Caki2 (cell line): ENCODE measurements around the gene RUFY4. TPM values are rescaled to one million over a fixed set of nuclear protein-coding genes. Genes with fewer than 3 reads are reported as not detected.

ENCODE experiments used
- DNase-seq: peaks from one replicate; pipeline ENCODE4 v3.0.0-alpha.2; 2015; ENCODE audit warnings: low read depth
- in situ Hi-C: cut with HindIII; loops from 2 replicates; pipeline ENCODE4 v1.10.0; 2016; ENCODE audit warnings: low sequenced_read_pairs, low pct_unique_long_range_greater_than_20kb, mixed read lengths
- total RNA-seq: library from RNA; depleted of rRNA; stranded (reverse); fragments of >200 nt; shearing (Covaris generic); gene quantifications from 2 replicates; pipeline ENCODE4 v1.2.3, GENCODE V29; 2014; ENCODE audit warnings: low replicate concordance; rRNA removed

RUFY4 gene
- total RNA-seq, 1 experiment from 2014 or later: not detected

DNA sequence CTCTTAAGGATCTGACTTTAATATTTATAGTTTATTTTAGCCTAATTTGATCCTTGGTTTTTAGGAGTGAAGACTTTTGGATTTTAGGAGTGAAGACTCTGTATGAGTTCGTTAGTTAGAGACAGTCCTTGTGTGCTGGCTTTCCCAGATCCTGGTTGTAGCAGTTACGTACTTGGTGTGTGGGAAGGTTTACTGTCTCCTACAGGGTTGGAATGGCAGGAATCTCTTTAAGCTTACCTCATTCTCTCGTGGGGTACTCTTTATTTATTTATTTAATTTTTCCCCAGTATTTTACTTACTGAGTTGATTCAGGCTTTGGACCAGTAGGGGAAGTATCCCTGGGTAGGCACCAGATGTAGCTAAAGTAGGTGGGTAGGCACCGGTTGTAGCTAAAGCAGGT is 54.9 kb downstream of the RUFY4 start:
- in situ Hi-C loops: no loop called here
- DNase-seq: no peak

DNA sequence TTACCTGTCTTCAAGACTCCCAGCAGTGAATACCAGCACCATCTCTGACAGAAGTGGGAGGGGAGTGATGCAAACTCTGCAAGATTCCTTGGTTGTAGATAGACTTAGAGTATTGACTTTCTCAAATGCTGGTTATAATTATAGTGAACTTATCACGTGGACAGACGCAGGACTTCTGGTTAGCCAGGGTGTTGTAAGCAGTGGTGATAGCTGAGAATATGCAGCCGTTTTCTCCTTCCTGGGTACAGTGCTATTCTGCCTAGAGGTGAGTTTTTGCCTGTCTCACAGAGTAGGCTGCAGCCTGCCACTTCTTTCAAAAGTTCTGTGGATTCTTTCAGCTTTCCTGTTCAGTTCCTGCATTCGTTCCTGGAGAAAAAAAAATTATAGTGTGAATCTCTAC is 56.0 kb downstream of the RUFY4 start:
- in situ Hi-C loops: no loop called here

DNA sequence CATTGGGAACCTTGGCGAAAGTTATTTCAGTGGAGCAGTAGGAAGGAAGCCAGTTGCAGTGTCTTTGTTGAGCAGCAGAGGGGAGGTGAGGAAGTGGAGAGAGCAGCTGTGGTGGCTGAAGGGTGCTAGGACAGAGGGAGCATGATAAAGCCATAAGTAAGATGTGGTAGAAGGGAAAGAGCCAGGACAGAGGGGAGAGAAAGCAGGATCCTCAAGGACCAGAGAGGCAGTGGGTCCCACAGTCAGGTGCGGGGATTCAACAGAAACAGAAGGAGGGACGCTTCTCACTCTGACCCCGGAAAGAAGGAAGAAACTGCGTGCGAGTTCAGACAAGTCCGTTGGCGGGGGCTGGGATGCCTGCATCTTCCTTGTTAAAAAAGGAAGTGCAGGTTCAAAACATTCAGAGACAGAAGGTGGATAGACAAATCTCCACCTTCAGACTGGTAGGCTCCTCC is 56.6 kb downstream of the RUFY4 start, which contains the start of gene CXCR2:
CXCR2 (plus strand) TSS at position 403 of the 455 bp plus-strand sequence. CDS start 8,774 bp downstream, outside the sequence.
- no peak for DNase-seq
- in situ Hi-C loops: no loop called here

More for the DNA sequence above, 56.0 kb downstream of the RUFY4 start:
- no peak for DNase-seq

DNA sequence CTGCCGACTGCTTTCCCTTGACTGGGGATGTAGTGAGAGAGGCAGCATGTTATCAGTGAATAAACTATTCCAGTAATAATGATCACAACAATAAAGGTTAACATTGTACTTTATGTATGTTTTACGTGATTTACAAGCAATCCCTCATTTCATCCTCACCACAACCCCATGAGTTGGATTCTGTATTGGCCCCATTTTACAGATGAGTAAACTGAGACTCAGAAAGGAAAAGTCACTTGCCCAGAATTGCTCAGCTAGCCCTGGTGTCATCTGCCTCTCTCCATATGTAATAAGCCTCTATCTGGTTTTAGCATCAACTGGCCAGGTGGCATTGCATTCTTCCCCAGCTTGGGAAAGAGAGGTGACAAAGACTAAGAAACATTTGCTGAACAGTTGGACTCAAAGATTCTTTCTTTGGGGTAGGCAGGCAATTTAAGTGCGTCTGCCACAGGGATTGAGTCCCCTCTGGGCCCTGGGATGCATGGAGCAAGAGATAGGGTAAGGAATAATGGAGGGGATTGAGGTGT is 58.9 kb downstream of the RUFY4 start:
- DNase-seq: no peak
- in situ Hi-C loops: no loop called here

DNA sequence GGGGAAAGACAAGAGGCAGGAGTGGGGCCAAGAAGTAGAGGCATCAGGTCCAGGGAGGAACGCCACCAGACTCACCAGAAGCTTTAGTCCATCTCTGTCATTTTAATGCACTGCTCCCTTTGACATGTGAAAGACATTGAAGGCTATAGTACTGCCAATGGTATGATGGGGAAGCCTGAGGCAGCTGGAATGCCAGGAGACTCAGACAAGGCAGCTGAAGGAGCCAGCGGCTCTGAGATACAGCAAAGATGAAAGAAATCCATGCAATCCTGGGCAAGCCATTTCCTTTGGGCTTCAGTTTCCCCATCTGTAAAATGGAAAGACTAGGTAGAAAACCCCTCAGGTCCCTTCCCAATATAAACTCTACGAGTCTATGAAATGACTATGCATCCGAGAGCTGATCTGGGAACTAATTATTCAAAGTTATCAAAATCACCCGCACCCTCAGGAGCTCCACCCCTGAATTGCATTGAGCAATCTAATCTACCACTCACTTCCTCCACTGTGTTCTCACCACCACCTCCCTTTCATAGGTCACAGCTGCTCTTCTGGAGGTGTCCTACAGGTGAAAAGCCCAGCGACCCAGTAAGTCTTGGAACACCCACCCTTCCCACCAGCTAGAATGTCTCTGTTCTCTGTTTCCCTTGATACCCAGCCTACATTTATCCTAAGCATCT is 59.9 kb downstream of the RUFY4 start:
- no peak for DNase-seq
- in situ Hi-C loops: no loop called here

DNA sequence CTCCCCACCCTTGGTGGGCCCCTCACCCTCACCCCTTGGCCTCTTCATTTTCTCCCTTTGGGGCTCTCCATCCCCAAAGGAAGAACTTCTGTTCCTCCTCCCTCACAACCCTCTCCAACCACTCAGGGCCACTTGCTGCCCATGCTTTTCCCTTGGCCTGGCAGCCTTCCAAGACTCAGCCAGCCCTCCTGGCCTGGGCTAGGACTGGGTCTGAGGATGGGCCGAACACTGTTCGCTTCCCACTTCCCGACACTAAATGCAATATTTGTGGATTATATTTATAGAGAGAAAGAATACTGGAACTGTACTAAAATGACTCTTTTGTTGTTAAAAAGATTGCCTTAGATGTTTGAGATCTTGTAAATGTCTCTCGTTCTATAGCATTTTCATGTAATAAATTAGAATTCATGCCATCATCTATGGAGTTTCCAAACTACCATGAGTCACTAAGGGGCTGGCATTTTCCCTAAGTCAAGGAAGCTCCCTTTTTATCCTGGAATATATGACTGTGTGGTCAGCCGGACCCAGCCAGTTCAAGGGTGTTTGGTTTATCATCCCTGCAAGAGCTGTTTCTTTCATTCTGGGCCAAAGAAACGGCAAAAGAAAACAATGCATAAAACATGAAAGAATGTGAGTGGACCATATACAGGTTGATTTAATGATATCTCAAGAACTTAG is 60.5 kb downstream of the RUFY4 start:
- DNase-seq: no peak
- in situ Hi-C loops: no loop called here

DNA sequence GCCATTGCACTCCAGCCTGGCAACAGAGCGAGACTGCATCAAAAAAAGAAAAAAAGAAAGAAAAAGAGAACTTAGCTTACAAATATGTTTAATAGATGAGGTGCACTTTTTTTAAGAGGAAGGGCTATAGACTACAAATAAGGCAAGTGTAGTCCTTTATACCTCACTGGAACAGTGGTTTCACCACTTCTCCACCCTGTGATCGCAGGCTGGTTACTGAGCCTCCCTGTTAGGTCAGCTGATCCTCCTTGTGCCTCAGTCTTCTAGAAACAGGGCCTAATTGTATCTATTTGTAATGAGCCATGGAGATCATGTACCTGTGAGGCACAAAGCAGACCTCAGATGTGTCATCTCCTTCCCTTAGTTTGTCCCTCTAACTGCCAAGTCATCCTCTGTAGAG is 61.3 kb downstream of the RUFY4 start:
- DNase-seq: no peak
- in situ Hi-C loops: no loop called here

DNA sequence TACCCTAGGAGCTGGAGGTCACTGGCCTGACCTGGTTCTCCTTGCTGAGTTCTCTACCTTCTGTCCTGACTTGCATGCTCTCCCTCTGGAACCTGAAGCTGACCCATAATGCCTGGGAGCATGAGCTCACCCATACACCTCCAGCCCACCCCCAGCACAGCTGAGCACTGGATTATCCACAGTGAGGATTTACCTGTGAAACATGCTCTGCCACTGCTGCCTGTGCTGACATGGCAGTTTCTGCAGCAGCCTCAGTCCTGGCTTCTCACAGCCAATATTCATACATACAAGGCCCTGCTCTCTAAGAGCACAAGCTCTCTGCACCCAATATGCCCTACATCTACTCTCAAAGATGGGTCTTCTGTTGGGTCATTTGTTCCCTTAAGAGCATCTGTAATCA is 61.8 kb downstream of the RUFY4 start:
- in situ Hi-C loops: no loop called here
- no peak for DNase-seq

DNA sequence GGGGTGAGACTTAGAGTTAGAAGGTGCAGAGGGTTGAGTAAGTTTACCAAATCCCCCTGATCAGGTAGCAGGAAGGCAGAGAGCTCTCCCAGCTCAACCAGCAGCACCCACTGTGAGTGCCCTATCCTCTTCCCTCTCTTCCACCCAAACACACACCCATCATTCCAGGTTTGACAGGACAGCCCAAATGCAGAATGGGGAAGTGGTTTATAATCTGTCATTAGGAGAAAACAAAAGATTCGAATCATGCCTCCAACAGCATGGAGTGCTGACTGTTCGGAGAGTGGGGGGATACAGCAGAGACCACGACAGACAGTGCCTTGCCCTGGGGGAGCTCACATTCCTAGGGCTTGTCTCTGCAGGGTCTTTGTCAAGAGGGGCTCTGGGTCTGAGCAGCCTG is 68.5 kb downstream of the RUFY4 start:
- DNase-seq: no peak
- in situ Hi-C loops: no loop called here

DNA sequence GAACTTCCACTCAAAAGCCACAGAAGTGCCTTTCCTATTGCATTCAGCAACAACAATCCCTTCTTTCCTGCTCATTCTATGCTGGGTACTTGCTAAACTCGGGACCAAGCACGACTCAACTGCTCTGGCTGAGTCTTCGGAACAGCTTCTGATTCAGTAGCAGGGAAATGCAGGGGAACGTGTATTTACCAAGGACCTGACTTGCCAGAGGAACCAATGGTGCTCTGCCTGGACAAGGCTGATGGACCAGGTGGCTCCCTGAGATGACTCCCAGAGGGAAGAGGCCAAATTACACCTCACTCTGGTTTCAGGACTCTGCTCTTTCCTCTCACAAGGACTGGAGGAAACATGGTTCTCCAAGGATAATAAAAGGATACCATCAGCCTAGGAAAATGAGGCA is 69.0 kb downstream of the RUFY4 start:
- no peak for DNase-seq
- in situ Hi-C loops: no loop called here

Other genes starting within 250 kb of the RUFY4 start
- gene TNS1, start 66.3 kb upstream of the RUFY4 start, total RNA-seq: 0.61 and 0.68 TPM in 2 replicates
- not detected in 2 replicates for gene CXCR2, start 56.8 kb downstream of the RUFY4 start, total RNA-seq
- not detected in 2 replicates for gene CXCR1, start 97.7 kb downstream of the RUFY4 start, total RNA-seq
- 470 and 533 TPM in 2 replicates for gene ARPC2, start 147.9 kb downstream of the RUFY4 start, total RNA-seq
- 0.12 TPM in 1 of 2 replicates, not detected in the other for gene GPBAR1, start 191.8 kb downstream of the RUFY4 start, total RNA-seq
- 130 and 189 TPM in 2 replicates for gene AAMP, start 200.9 kb downstream of the RUFY4 start, total RNA-seq
- 66.8 and 75.8 TPM in 2 replicates for gene PNKD, start 201.3 kb downstream of the RUFY4 start, total RNA-seq
- 159 and 177 TPM in 2 replicates for gene TMBIM1, start 223.2 kb downstream of the RUFY4 start, total RNA-seq